Ascending aorta (tissue), 2 donors: ENCODE results near the gene SRP68. TPM values are rescaled to one million over a fixed set of nuclear protein-coding genes. Genes with fewer than 3 reads are reported as not detected.

Experiments used
- DNase-seq, 2 donors: peaks; one replicate each; pipeline ENCODE4 v3.0.0-alpha.2; 2019; ENCODE audit warnings: low spot score in 2 of 2
- H3K27ac ChIP-seq, 2 donors: fragments of 200-600 bp; sonication (generic); one replicate each; pipeline ENCODE4 v1.5.1; 2016 to 2017; ENCODE audit warnings: mild to moderate bottlenecking in 1 of 2
- H3K27me3 ChIP-seq: fragments of 200-600 bp; sonication (generic); one replicate; pipeline ENCODE4 v1.5.1; 2017
- H3K36me3 ChIP-seq, 2 donors: fragments of 200-600 bp; sonication (generic); one replicate each; pipeline ENCODE4 v1.5.1; 2016
- H3K4me1 ChIP-seq, 2 donors: fragments of 200-600 bp; sonication (generic); one replicate each; pipeline ENCODE4 v1.5.1; 2016 to 2017; ENCODE audit warnings: mild to moderate bottlenecking in 1 of 2
- H3K4me3 ChIP-seq, 2 donors: fragments of 200-600 bp; sonication (generic); one replicate each; pipeline ENCODE4 v1.5.1; 2016 to 2017; ENCODE audit warnings: mild to moderate bottlenecking in 1 of 2
- H3K9me3 ChIP-seq, 2 donors: fragments of 200-600 bp; sonication (generic); one replicate each; pipeline ENCODE4 v1.5.1; 2016
- intact Hi-C: fragments of 100-400 bp; cut with DNase I; formaldehyde crosslinking; loops from one replicate; pipeline ENCODE4 v1.15.1; 2023
- total RNA-seq: library from RNA; depleted of rRNA; stranded (reverse); fragments of >200 nt; gene quantifications from one replicate; pipeline ENCODE4 v1.1.0, GENCODE V29; 2016
- TF ChIP-seq, protein P1 (sequence below), 3 experiments: fragments of 200-600 bp in 2 of 3; fragments of 450-650 bp in 1 of 3; sonication (generic) in 2 of 3; IDR thresholded peaks; one replicate each; pipeline ENCODE4 v1.5.1; 2016 to 2019; ENCODE audit warnings: antibody characterized with exemption in 3 of 3, mild to moderate bottlenecking in 1 of 3, moderate library complexity in 1 of 3

The SRP68 gene
- total RNA-seq, 1 donor from 2014 or later = 15.6 TPM

DNA sequence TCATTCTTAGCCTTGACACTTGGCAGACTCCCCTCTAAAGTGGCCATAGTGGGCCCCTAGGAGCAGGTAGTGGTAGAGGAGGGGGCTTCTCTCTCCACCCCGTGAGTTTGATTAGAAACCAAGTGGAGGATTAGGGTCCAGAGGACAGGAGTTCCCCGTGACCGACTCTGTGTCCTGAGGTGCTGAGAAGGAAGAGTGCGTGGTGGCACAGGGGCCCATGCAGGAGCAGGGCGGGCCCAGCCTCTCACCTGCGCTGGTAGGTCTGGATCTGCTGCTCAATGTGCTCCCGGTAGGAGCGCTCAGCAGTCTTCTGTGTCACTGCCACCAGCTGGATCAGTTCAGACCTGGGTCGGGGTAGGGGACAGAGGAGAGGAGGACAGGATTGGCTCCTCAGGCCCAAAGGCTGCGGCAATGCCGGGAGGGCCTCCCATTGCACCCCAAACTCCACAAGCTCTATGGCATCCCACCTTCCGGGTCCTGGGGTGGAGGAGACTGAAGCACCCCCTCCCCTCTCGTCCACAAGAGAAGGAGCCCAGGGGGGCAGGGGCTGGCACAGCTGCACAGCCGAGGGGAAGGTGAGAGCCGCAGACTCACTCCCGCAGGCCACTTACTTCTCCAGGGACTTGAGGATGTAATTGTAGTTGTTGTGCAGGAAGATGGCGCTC is 12.9 kb upstream of the SRP68 start:
- intact Hi-C loops = no loop called here
- TF ChIP-seq, protein P1, sequence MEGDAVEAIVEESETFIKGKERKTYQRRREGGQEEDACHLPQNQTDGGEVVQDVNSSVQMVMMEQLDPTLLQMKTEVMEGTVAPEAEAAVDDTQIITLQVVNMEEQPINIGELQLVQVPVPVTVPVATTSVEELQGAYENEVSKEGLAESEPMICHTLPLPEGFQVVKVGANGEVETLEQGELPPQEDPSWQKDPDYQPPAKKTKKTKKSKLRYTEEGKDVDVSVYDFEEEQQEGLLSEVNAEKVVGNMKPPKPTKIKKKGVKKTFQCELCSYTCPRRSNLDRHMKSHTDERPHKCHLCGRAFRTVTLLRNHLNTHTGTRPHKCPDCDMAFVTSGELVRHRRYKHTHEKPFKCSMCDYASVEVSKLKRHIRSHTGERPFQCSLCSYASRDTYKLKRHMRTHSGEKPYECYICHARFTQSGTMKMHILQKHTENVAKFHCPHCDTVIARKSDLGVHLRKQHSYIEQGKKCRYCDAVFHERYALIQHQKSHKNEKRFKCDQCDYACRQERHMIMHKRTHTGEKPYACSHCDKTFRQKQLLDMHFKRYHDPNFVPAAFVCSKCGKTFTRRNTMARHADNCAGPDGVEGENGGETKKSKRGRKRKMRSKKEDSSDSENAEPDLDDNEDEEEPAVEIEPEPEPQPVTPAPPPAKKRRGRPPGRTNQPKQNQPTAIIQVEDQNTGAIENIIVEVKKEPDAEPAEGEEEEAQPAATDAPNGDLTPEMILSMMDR (IDR thresholded peaks at IDR 0.05) = no peak
- peaks cover 68 to 75% of the 10 kb centered on the region in 2 donors for H3K36me3 ChIP-seq
- H3K4me3 ChIP-seq = no peak overlapping the region
- H3K9me3 ChIP-seq = no peaks in the 10 kb centered on the region
- H3K27ac ChIP-seq = no peak overlapping the region
- DNase-seq = no peak
- no peaks in the 10 kb centered on the region for H3K4me1 ChIP-seq
- H3K27me3 ChIP-seq = no peaks in the 10 kb centered on the region

- Histone ChIP-seq H3K4me3 (no peak overlapping the region), H3K36me3 (peaks cover 53 to 59% of the 10 kb centered on the region in 2 donors), H3K27me3 (no peaks in the 10 kb centered on the region), H3K4me1 (no peaks in the 10 kb centered on the region), H3K9me3 (no peaks in the 10 kb centered on the region), H3K27ac (no peak overlapping the region)
- TF ChIP-seq, protein P1 (IDR thresholded peaks at IDR 0.05) = no peak
- DNase-seq = no peak
- intact Hi-C loops = no loop called here
These were observed 11.3 kb upstream of the SRP68 start for GRCh38 chr17:76083536-76084182.

DNA sequence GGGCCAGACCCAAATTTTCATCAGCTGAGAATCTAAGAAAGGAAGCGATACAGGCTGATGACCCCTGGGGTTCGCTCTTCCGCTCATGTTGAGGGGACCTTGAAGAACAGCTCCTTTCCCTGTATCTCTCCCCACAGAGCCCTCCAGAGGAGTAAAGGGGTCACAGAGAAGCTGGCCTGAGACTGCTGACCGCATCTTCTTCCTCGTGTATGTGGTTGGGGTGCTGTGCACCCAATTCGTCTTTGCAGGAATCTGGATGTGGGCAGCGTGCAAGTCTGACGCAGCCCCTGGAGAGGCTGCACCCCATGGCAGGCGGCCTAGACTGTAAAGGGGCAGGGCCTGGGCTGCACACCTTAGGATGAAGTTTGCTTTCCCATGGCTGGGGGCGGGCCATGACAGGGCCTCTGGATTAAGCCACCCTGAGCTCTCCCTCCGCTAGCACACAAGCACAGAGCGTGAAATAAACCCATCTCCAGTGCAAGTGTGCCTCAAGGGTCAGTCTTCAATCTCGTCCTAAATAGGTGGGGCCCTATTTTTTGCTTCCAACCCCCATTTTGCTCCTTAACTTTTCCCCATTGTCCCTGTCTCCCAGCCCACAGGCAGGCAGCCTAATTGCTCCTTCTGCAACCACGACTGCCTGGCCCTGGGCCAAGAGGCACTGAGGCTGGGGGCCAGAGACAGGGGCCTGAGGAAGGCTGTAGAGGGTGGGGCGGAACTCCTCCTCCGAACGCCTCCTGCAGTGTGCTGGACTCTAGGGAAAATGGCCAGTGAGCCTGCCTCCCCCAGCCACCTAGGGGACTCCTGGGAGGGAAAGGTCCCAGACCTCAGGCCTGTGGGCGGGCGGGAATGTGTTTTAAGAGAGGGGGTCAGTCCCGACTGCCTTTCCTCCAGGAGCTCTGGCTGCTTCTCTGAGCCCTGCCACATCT is 10.3 kb upstream of the SRP68 start:
- H3K27me3 ChIP-seq = no peaks in the 10 kb centered on the region
- no peaks in the 10 kb centered on the region for H3K4me1 ChIP-seq
- H3K4me3 ChIP-seq = no peak overlapping the region
- intact Hi-C loops = no loop called here
- DNase-seq = no peak
- no peak overlapping the region for H3K27ac ChIP-seq
- H3K9me3 ChIP-seq = no peaks in the 10 kb centered on the region
- peaks cover 42 to 49% of the 10 kb centered on the region in 2 donors for H3K36me3 ChIP-seq
- TF ChIP-seq, protein P1 (IDR thresholded peaks at IDR 0.05) = no peak

- intact Hi-C loops = no loop called here
- TF ChIP-seq, protein P1 (IDR thresholded peaks at IDR 0.05) = no peak
- no peaks in the 10 kb centered on the region for H3K9me3 ChIP-seq
- peaks cover 33 to 38% of the 10 kb centered on the region in 2 donors for H3K36me3 ChIP-seq
- peaks cover 8% of the 10 kb centered on the region for H3K27me3 ChIP-seq
- H3K4me1 ChIP-seq = peaks cover 0 to 2% of the 10 kb centered on the region in 2 donors
- no peak for DNase-seq
- H3K27ac ChIP-seq = no peak overlapping the region
- no peak overlapping the region for H3K4me3 ChIP-seq
These were observed 9.2 kb upstream of the SRP68 start for GRCh38 chr17:76081295-76082210.

DNA sequence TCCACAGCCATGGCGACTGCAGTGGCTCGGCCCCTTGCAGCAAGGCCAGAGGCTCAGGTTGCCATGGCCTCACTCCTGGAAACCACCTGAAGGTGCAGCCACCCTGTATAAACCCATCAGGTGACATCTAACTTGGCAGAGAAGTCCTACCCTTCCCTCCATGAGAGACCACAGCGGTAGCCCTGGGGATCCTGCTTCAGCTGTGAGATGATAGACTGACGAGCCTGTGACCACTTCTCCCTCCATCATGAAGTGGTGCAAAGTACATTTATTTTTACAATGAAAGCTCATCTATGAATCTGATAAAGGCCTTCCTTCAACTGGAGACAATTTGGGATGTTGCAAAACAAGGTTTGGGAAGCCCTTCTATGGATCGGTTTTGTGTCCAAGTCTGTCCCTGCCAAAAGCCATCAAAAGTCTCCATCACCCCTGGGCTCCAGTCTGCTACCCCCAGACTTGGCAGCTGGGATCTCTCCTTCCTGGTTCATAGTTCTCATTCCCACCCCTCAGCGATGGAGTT is 8.5 kb upstream of the SRP68 start:
- Histone ChIP-seq H3K27ac (no peak overlapping the region), H3K9me3 (no peaks in the 10 kb centered on the region), H3K27me3 (peaks cover 14% of the 10 kb centered on the region), H3K4me1 (peaks cover 0 to 8% of the 10 kb centered on the region in 2 donors), H3K36me3 (peaks cover 25 to 31% of the 10 kb centered on the region in 2 donors), H3K4me3 (no peak overlapping the region)
- TF ChIP-seq, protein P1 (IDR thresholded peaks at IDR 0.05) = no peak
- intact Hi-C loops = no loop called here
- DNase-seq = no peak
